GM12878 (cell line): ENCODE results near the gene CNNM3. TPM values are rescaled to one million over a fixed set of nuclear protein-coding genes. Genes with fewer than 3 reads are reported as not detected.

Experiments
- ATAC-seq: fragments of 200-7000 bp; cut with Tn5 transposase; 3 replicates; pipeline ENCODE4 v1.9.1; 2020; ENCODE audit warnings: mild to moderate bottlenecking, moderate library complexity
- BruUV-seq: library from RNA; stranded (reverse); fragments of 400-500 nt; replicated peaks from 2 replicates; lab custom pipeline; 2021; lab: Mats Ljungman, UMichigan
- CTCF ChIA-PET: fragments of 300-600 bp; sonication (Branson Sonifier 250); formaldehyde crosslinking; extraction: SDS; loops from one replicate; lab custom pipeline; 2021; ENCODE audit warnings: inconsistent platforms; lab: Yijun Ruan, JAX
- POLR2A ChIA-PET: fragments of 350-600 bp; formaldehyde crosslinking; extraction: SDS; loops from one replicate; lab custom pipeline; 2021; ENCODE audit warnings: inconsistent platforms; lab: Charles Lee
- RAD21 ChIA-PET: fragments of 300-600 bp; sonication (Branson Sonifier 250); formaldehyde crosslinking; loops from one replicate; lab custom pipeline; 2023; ENCODE audit warnings: antibody characterized with exemption; ENCODE audit not compliant: unreplicated experiment; lab: Charles Lee
- SMC1A ChIA-PET: fragments of 300-600 bp; sonication (Branson Sonifier 250); formaldehyde crosslinking; loops from one replicate; lab custom pipeline; 2023; ENCODE audit not compliant: unreplicated experiment, uncharacterized antibody; lab: Charles Lee
- DNase-seq: peaks from one replicate; pipeline ENCODE4 v3.0.0-alpha.2; 2011; ENCODE audit warnings: low read depth, low spot score
- FAIRE-seq: peaks from 3 replicates; lab custom pipeline; 2011; peaks lifted over from hg19 to GRCh38; lab: Jason Lieb, UNC
- H2AFZ ChIP-seq: 2 replicates; pipeline ENCODE4 v1.6.0; 2011; ENCODE audit warnings: low read depth, low read length, control low read depth; ENCODE audit not compliant: control insufficient read depth
- H3K27ac ChIP-seq: 2 replicates; pipeline ENCODE4 v1.5.1; 2011; ENCODE audit warnings: control low read depth; ENCODE audit not compliant: control insufficient read depth, insufficient read depth
- H3K27me3 ChIP-seq, 2 experiments: replicated peaks in 1 of 2; 2 replicates each; pipeline versions ENCODE4 v1.6.0 to v1.6.1; 2011; ENCODE audit warnings: low read length in 1 of 2; ENCODE audit not compliant: control insufficient read depth in 2 of 2, insufficient read depth in 2 of 2
- H3K36me3 ChIP-seq, 2 experiments: 2 replicates each; pipeline ENCODE4 v1.5.1; 2011; ENCODE audit warnings: low read length in 1 of 2; ENCODE audit not compliant: control insufficient read depth in 2 of 2, insufficient read depth in 2 of 2
- H3K4me1 ChIP-seq: 2 replicates; pipeline ENCODE4 v1.6.1; 2011; ENCODE audit warnings: mild to moderate bottlenecking, low read length, moderate library complexity, mixed read lengths; ENCODE audit not compliant: control insufficient read depth, insufficient read depth
- H3K4me2 ChIP-seq: 2 replicates; pipeline ENCODE4 v1.6.0; 2011; ENCODE audit warnings: control low read depth; ENCODE audit not compliant: control insufficient read depth, insufficient read depth
- H3K4me3 ChIP-seq: fragments of 200-600 bp; sonication (generic); 2 replicates; pipeline ENCODE4 v1.5.1; 2016
- H3K79me2 ChIP-seq: 2 replicates; pipeline ENCODE4 v1.6.0; 2011; ENCODE audit warnings: low read length; ENCODE audit not compliant: control insufficient read depth, insufficient read depth
- H3K9ac ChIP-seq: 2 replicates; pipeline ENCODE4 v1.8.0; 2011; ENCODE audit warnings: low read length, control low read depth, mixed read lengths; ENCODE audit not compliant: control insufficient read depth, insufficient read depth
- H3K9me3 ChIP-seq: replicated peaks from 3 replicates; pipeline ENCODE4 v1.5.1; 2011; ENCODE audit warnings: mild to moderate bottlenecking, low read length; ENCODE audit not compliant: control insufficient read depth, insufficient read depth
- H4K20me1 ChIP-seq: 2 replicates; pipeline ENCODE4 v1.6.0; 2011; ENCODE audit not compliant: control insufficient read depth, insufficient read depth
- BCL11A ChIP-seq: IDR thresholded peaks from 2 replicates; pipeline ENCODE4 v1.6.1; 2011; ENCODE audit warnings: low read depth, low read length
- BCL3 ChIP-seq: IDR thresholded peaks from 2 replicates; pipeline ENCODE4 v1.6.1; 2011; ENCODE audit warnings: borderline replicate concordance, low read depth, mild to moderate bottlenecking, moderate library complexity, low read length; ENCODE audit not compliant: insufficient read depth, poor library complexity, severe bottlenecking
- CBFB ChIP-seq: IDR thresholded peaks from 2 replicates; pipeline ENCODE4 v1.6.1; 2016; ENCODE audit warnings: antibody characterized with exemption, low read depth
- IRF4 ChIP-seq: IDR thresholded peaks from 2 replicates; pipeline ENCODE4 v1.6.1; 2011; ENCODE audit warnings: low read depth, low read length
- MEF2B ChIP-seq: fragments of 450-650 bp; IDR thresholded peaks from 2 replicates; pipeline ENCODE4 v1.6.1; 2018; ENCODE audit warnings: mild to moderate bottlenecking, moderate library complexity; ENCODE audit not compliant: partially characterized antibody, poor library complexity, severe bottlenecking
- MXI1 ChIP-seq: fragments of 150-350 bp; IDR thresholded peaks from 2 replicates; pipeline ENCODE4 v1.6.1; 2011; ENCODE audit warnings: low read depth, mild to moderate bottlenecking, inconsistent platforms, low read length, improper control_type of control experiment
- MYC ChIP-seq: IDR thresholded peaks from 2 replicates; pipeline ENCODE4 v1.6.1; 2011; ENCODE audit warnings: mild to moderate bottlenecking, low read length, moderate library complexity, inconsistent platforms; ENCODE audit not compliant: insufficient read depth, insufficient replicate concordance, insufficient read length, severe bottlenecking
- RAD51 ChIP-seq: fragments of 450-650 bp; IDR thresholded peaks from 2 replicates; pipeline ENCODE4 v1.6.1; 2016; ENCODE audit warnings: moderate library complexity, mild to moderate bottlenecking, inconsistent platforms
- REST ChIP-seq: IDR thresholded peaks from 2 replicates; pipeline ENCODE4 v1.6.1; 2012; ENCODE audit warnings: mild to moderate bottlenecking, low read depth, low read length
- SMC3 ChIP-seq: IDR thresholded peaks from 2 replicates; pipeline ENCODE4 v1.6.1; 2011; ENCODE audit warnings: low read length, improper control_type of control experiment, borderline replicate concordance
- SPI1 ChIP-seq: IDR thresholded peaks from 2 replicates; pipeline ENCODE4 v1.6.1; 2011; ENCODE audit warnings: low read depth, mild to moderate bottlenecking, low read length, moderate library complexity, borderline replicate concordance; ENCODE audit not compliant: insufficient read depth
- SREBF1 ChIP-seq: IDR thresholded peaks from 2 replicates; pipeline ENCODE4 v1.6.1; 2012; ENCODE audit warnings: mild to moderate bottlenecking, low read length
- SREBF2 ChIP-seq: IDR thresholded peaks from 2 replicates; pipeline ENCODE4 v1.6.1; 2012; ENCODE audit warnings: mild to moderate bottlenecking, low read length
- STAT3 ChIP-seq: IDR thresholded peaks from 2 replicates; pipeline ENCODE4 v1.6.1; 2011; ENCODE audit warnings: low read depth, low read length, improper control_type of control experiment
- ZNF24 ChIP-seq: fragments of 450-650 bp; IDR thresholded peaks from 2 replicates; pipeline ENCODE4 v1.6.1; 2017; ENCODE audit warnings: antibody characterized with exemption, mild to moderate bottlenecking
- ZNF622 ChIP-seq: fragments of 450-650 bp; IDR thresholded peaks from 2 replicates; pipeline ENCODE4 v1.6.1; 2017; ENCODE audit warnings: mild to moderate bottlenecking, inconsistent platforms
- WGBS: methylation state at CpG from one replicate; pipeline ENCODE4 v1.1.6; 2016; ENCODE audit warnings: low lambda C conversion rate; ENCODE audit not compliant: insufficient replicate concordance, insufficient coverage; ENCODE audit errors: missing lambda C conversion rate; 5-methylcytosine and 5-hydroxymethylcytosine counted together
- in situ Hi-C: fragments of 300-500 bp; cut with MboI; formaldehyde crosslinking; loops from 9 replicates; pipeline ENCODE4 v1.14.3; 2018; ENCODE audit warnings: mixed read lengths
- intact Hi-C: fragments of 100-400 bp; cut with micrococcal nuclease; formaldehyde crosslinking; loops from one replicate; pipeline ENCODE4 v1.14.2; 2022; ENCODE audit not compliant: unreplicated experiment
- polyA plus RNA-seq, 11 experiments: library from polyadenylated mRNA; depleted of rRNA in 4 of 11; unstranded in 6 of 11; stranded (reverse) in 5 of 11; fragments of >200 nt; fragmentation: Nextera tagmentation in 4 of 11; fragmentation: Illumina TruSeq in 1 of 11; extraction: Ambion mirVana in 4 of 11; extraction: Trizol in 1 of 11; gene quantifications; 1 replicate in 1 of 11; 2 replicates in 10 of 11; pipeline versions ENCODE4 v1.2.1 to v1.2.3, GENCODE V29; 2011 to 2016; ENCODE audit warnings: inconsistent platforms in 2 of 11, missing spikeins in 2 of 11, low read depth in 1 of 11
- total RNA-seq, 4 experiments: library from RNA; depleted of rRNA in 3 of 4; stranded (reverse); fragments of >200 nt in 3 of 4; fragmentation: Illumina TruSeq in 1 of 4; extraction: Trizol in 1 of 4; gene quantifications; 2 replicates each; pipeline versions ENCODE4 v1.2.1 to v1.2.3, GENCODE V29; 2013 to 2021

The CNNM3 gene
- total and polyA plus RNA-seq, 10 of the 15 experiments (the other 5 are each of a cell fraction or from before 2014, with no cell fraction given), result 0.72 to 14.3 (median 4.0) TPM

GRCh38 chr2:96817882-96818281 lies 1.8 kb downstream of the CNNM3 start (continued):
- TF ChIP-seq REST (no peak), SREBF2 (no peak)

GRCh38 chr2:96819128-96819875 lies 3.2 kb downstream of the CNNM3 start:
- Histone ChIP-seq H3K4me2 (peak overlapping the region; percentile 54), H3K79me2 (peaks cover 27% of the 10 kb centered on the region), H3K4me3 (peak overlapping the region; percentile 27; the same call in 1 of the 2 replicates), H3K27me3 (no peaks in the 10 kb centered on the region), H3K9me3 (no peaks in the 10 kb centered on the region), H4K20me1 (peaks cover 5% of the 10 kb centered on the region; the same call in 1 of the 2 replicates), H3K36me3 (no peaks in the 10 kb centered on the region; a peak in 1 of 4 replicates), H3K4me1 (peaks cover 12% of the 10 kb centered on the region), H2AFZ (no peak overlapping the region), H3K27ac (no peak overlapping the region), H3K9ac (no peak overlapping the region)
- CTCF ChIA-PET, result interaction anchor here (0.6 to 2.8 kb wide), 6 partner anchors 38 to 192 kb away, joined by 3 to 12 read pairs (median 4); partner anchors contain the start of gene ANKRD39
- SMC1A ChIA-PET, result interaction anchor here (0.7 to 2.2 kb wide), 8 partner anchors 12 to 136 kb away, joined by 3 to 5 read pairs (median 4); partner anchors contain the start of genes ANKRD39 and CNNM4
- FAIRE-seq (no peak), DNase-seq (no peak), ATAC-seq (no peak)
- in situ Hi-C loops (no loop called here), intact Hi-C loops (no loop called here)
- RAD21 ChIA-PET, result no interaction called here
- POLR2A ChIA-PET, result interaction anchor here (1.1 kb wide), 1 partner anchor 58 kb away, joined by 3 read pairs; the partner anchor contains the start of gene CNNM4
- WGBS, result 90% methylated on average over 10 of the region's 10 CpGs
- no TSS peak for BruUV-seq
- TF ChIP-seq BCL3 (no peak), BCL11A (no peak), MYC (no peak), STAT3 (no peak), ZNF24 (no peak), CBFB (no peak), MXI1 (no peak), IRF4 (no peak), SMC3 (no peak), RAD51 (no peak), MEF2B (no peak), SPI1 (no peak), SREBF1 (no peak), ZNF622 (no peak)
